Common myeloid progenitor, CD34-positive (primary cell): ENCODE measurements around the gene SLC35A1.

Experiments used
- CTCF ChIA-PET: fragments of 350-600 bp; sonication (Branson Sonifier 250); formaldehyde crosslinking; loops from one replicate; lab custom pipeline; 2021; ENCODE audit warnings: antibody characterized with exemption; lab: Charles Lee
- POLR2A ChIA-PET: fragments of 350-600 bp; sonication (Branson Sonifier 250); formaldehyde crosslinking; loops from one replicate; lab custom pipeline; 2021; ENCODE audit warnings: antibody characterized with exemption; lab: Charles Lee
- DNase-seq, 3 donors: peaks; one replicate each; pipeline versions ENCODE4 v3.0.0 to v3.0.0-alpha.2; 2013
- H3K27ac ChIP-seq, 2 experiments: 1 replicate in 1 of 2; 2 replicates in 1 of 2; pipeline ENCODE4 v1.7.0; 2013; ENCODE audit warnings: inconsistent platforms in 2 of 2, low read length in 2 of 2, mild to moderate bottlenecking in 2 of 2, low read depth in 1 of 2, moderate library complexity in 1 of 2; ENCODE audit not compliant: severe bottlenecking in 2 of 2, insufficient read depth in 1 of 2, poor library complexity in 1 of 2
- H3K27me3 ChIP-seq, 5 experiments: replicated peaks in 2 of 5; 1 replicate in 3 of 5; 2 replicates in 2 of 5; pipeline versions ENCODE4 v1.6.1 to v1.7.0; 2013; ENCODE audit warnings: low read length in 4 of 5, mild to moderate bottlenecking in 2 of 5, moderate library complexity in 2 of 5, inconsistent platforms in 1 of 5; ENCODE audit not compliant: insufficient read depth in 5 of 5, control insufficient read depth in 4 of 5
- H3K36me3 ChIP-seq, 4 experiments: 1 replicate in 2 of 4; 2 replicates in 2 of 4; pipeline versions ENCODE4 v1.6.1 to v1.7.0; 2013; ENCODE audit warnings: low read length in 3 of 4, control low read depth in 1 of 4, mild to moderate bottlenecking in 1 of 4; ENCODE audit not compliant: control insufficient read depth in 4 of 4, insufficient read depth in 4 of 4
- H3K4me1 ChIP-seq, 4 experiments: 1 replicate in 3 of 4; 2 replicates in 1 of 4; pipeline versions ENCODE4 v1.6.1 to v1.7.1; 2013; ENCODE audit warnings: low read length in 3 of 4, mild to moderate bottlenecking in 3 of 4, control low read depth in 1 of 4, inconsistent platforms in 1 of 4, moderate library complexity in 1 of 4; ENCODE audit not compliant: control insufficient read depth in 4 of 4, insufficient read depth in 4 of 4; ENCODE audit errors: control extremely low read depth in 1 of 4
- H3K4me3 ChIP-seq, 7 experiments: 1 replicate in 4 of 7; 2 replicates in 3 of 7; pipeline versions ENCODE4 v1.5.1 to v1.7.0; 2013; ENCODE audit warnings: mild to moderate bottlenecking in 7 of 7, low read length in 6 of 7, moderate library complexity in 6 of 7, inconsistent platforms in 2 of 7, low read depth in 2 of 7, control low read depth in 1 of 7; ENCODE audit not compliant: insufficient read depth in 4 of 7, control insufficient read depth in 1 of 7; ENCODE audit errors: extremely low read depth in 1 of 7
- H3K9me3 ChIP-seq, 5 experiments: 1 replicate in 4 of 5; 2 replicates in 1 of 5; pipeline versions ENCODE4 v1.6.1 to v1.7.1; 2013; ENCODE audit warnings: low read length in 4 of 5, mild to moderate bottlenecking in 2 of 5, inconsistent platforms in 1 of 5, low read depth in 1 of 5, moderate library complexity in 1 of 5; ENCODE audit not compliant: control insufficient read depth in 4 of 5, insufficient read depth in 2 of 5; ENCODE audit errors: control extremely low read depth in 1 of 5
- WGBS: methylation state at CpG from one replicate; pipeline ENCODE4 v1.1.5; 2013; ENCODE audit not compliant: insufficient coverage; 5-methylcytosine and 5-hydroxymethylcytosine counted together

Gene SLC35A1

GRCh38 chr6:87558446-87558845 is 85.7 kb downstream of the SLC35A1 start:
- no peak for DNase-seq
- peaks cover 10 to 48% (median 30%) of the 10 kb centered on the region in 4 experiments for H3K36me3 ChIP-seq
- CTCF ChIA-PET: interaction anchor here (0.6 kb wide), 1 partner anchor 23 kb away, joined by 3 read pairs; no protein-coding TSS in a partner anchor

GRCh38 chr6:87561017-87561416 is 88.2 kb downstream of the SLC35A1 start:
- Histone ChIP-seq H3K4me1 (no peaks in the 10 kb centered on the region), H3K27me3 (no peaks in the 10 kb centered on the region), H3K9me3 (no peaks in the 10 kb centered on the region), H3K27ac (no peak overlapping the region), H3K4me3 (no peak overlapping the region), H3K36me3 (peaks cover 10 to 37% (median 21%) of the 10 kb centered on the region in 4 experiments)
- ChIA-PET POLR2A (no interaction called here), CTCF (interaction anchor here (1.0 kb wide), 1 partner anchor 19 kb away, joined by 3 read pairs; no protein-coding TSS in a partner anchor)
- DNase-seq: no peak
- no CpG with 5 or more reads among the region's 1 CpG for WGBS

More at GRCh38 chr6:87558446-87558845, 85.7 kb downstream of the SLC35A1 start:
- H3K4me3 ChIP-seq: no peak overlapping the region
- no peaks in the 10 kb centered on the region for H3K4me1 ChIP-seq
- POLR2A ChIA-PET: no interaction called here
- no peaks in the 10 kb centered on the region for H3K27me3 ChIP-seq
- H3K9me3 ChIP-seq: no peaks in the 10 kb centered on the region
- H3K27ac ChIP-seq: no peak overlapping the region
